IPS DF 4.7 (cell line): ENCODE measurements around the gene DRICH1.
"Not testable (repeated sequence)": the region's sequence is repeated elsewhere in the genome, so short reads cannot be mapped to it uniquely, and the experiment has no call there.

Experiments
- DNase-seq: peaks from one replicate; pipeline ENCODE4 v3.0.0-alpha.2; 2013; ENCODE audit warnings: low spot score; ENCODE audit errors: extremely low read depth

The DRICH1 gene

GRCh38 chr22:23598805-23599518, 33.2 kb downstream of the DRICH1 start:
- DNase-seq: no peak

GRCh38 chr22:23597576-23598268, 34.4 kb downstream of the DRICH1 start:
- not testable (repeated sequence) for DNase-seq

DNA sequence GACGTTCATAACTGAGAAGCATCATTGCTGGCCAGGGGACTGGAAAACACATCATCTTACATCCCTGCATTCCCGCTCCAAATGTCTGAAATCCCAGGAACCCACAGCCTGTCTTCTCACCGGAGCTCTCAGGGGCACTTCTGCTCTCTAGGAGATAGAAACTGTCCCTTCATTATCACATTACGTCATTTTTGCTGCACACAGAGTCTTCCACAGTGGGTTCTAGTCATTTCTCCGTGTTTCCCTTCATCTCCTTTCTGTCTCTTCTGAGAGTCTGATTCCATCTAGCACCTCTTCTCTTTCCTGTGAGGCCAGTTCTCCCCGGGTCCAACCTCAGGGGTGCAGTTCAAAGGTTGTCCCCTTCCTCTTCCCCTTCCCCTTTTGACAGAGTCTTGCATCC, 36.2 kb downstream of the DRICH1 start:
- not testable (repeated sequence) for DNase-seq

GRCh38 chr22:23591846-23592245, 40.3 kb downstream of the DRICH1 start:
- DNase-seq: no peak

GRCh38 chr22:23591201-23591791, 40.8 kb downstream of the DRICH1 start:
- DNase-seq: peak; percentile 56

DNA sequence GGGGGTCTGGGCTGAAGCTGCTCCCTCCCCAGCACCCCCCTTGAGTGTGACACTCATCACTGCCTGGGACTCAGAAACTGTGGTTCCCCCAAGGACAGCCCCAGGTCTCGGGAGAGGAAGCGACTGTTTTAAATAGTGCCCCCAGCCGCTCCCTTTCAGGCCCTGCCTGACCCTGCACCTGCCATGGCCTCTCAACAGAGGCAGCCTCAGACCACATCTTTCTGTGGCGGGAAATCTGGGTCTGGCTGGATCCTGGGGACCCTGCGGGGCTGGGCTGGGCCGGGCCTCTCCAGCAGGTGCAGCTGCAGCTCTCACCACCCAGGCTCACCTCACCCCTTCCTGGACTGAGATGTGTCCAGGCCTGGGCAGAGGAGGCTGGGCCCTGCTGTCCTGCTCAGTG, 48.3 kb downstream of the DRICH1 start:
- no peak for DNase-seq

DNA sequence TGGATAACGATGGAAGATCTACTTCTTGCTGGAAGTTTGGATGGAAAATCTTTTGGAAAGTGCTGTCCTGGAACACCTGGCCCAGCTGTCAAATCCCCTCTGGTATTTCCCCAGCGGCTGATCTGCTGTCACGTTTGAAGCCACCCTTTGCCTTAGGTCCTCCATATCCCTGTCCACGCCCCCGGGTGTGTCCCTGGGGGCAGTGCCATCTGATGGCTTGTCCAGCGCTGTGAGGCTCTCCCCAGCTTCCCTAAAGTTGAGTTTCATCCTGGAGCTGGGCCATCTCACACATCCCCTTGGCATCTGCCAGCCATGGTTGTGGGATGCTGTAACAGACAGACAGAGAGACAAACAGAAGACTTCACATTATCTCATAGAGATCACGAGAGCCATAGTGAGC, 49.0 kb downstream of the DRICH1 start:
- no peak for DNase-seq

DNA sequence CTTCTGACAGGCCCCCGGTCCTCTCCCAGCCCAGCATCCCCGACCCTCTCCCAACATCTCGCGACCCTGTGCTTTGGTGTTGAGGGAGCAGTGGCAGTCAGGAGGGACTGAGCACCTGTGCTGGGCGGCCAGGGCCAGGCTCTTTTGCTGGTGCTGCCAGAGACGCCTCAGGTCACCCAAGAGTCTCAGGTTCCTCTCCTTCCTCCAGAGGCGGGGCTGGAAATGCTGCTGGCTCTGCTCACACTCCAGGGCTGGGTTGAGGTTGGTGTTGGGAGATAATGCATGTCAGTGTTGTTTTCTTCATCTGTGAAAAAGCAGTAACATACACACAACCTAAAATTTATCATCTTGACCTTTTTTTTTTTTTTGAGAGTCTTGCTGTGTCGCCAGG, 50.9 kb downstream of the DRICH1 start:
- no peak for DNase-seq

GRCh38 chr22:23580576-23581259, 51.4 kb downstream of the DRICH1 start:
- DNase-seq: no peak

DNA sequence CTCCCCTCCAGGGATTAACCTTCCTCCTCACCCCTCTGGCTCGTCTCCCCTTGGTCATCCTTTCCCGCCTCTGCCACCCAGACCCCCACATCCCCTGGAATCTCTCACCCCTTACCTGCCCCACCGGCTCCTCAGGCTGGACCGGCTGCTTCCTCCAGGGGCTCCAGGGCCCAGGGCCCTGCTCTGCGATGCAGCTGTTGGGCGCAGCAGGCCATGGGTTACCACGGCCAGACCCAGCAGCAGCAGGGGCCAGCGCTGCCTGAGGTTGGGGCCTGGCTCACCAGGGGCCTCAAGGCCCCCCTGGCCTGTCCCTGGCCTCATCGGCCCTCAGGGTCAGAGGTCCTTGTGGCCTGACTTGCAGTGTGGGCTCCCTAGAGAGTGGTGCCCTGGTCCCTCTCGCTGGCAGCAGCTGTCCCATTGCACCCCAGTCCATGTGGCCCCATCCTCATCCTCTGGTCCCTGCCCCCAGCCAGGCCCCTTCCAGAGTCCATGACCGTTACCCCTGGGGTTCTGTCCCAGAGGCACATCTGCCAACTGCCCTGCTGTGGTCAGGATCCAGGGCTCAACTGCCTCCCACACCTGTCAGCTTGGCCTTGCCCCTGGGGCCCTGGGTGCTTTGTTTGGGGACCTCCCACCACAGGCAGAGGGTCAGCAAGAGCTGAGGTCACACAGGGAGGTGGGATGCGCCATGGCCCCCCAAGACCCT, 52.1 kb downstream of the DRICH1 start, which contains the start of gene IGLL1:
IGLL1 (minus strand) TSS at position 421 of the 706 bp plus-strand sequence; CDS start at position 321, 100 bp downstream.
- no peak for DNase-seq

DNA sequence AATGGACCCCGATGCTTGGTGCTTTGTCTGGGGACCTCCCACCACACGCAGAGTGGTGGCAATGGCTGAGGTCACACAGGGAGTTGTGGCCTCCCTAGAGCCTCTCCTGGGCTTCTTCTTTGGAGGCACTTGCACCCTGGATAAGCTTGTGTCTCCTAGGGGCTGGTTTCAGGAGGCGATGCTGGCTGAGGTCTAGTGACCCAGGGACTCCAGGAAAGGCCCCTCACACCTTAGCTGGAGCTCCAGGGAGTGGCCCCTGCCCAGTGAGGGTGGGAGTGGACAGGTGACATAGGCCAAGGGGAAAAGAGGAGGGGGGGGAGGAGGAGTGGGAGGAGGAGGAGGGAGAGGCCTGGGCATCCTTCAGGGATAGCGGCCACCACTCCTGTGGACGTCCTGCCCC, 52.8 kb downstream of the DRICH1 start:
- DNase-seq: no peak

DNA sequence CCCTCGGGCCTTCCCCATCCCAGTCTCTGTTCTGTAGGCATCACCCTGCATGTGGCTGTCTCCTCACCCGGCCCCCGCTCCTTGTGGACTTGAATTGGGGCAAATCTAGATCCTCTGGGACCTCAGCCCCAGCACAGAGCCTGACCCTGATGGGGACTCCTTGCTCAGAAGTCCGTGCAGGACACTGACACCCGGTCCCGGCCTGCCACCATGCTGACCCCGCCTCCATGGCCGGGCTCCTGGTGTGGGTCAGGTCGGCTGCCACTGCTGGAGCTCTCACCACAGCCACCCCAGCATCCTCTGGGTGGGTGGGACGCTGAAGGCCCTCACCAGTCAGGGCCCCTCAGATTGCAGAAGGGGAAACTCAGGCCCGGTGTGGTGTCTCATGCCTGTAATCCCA, 53.8 kb downstream of the DRICH1 start:
- DNase-seq: no peak

DNA sequence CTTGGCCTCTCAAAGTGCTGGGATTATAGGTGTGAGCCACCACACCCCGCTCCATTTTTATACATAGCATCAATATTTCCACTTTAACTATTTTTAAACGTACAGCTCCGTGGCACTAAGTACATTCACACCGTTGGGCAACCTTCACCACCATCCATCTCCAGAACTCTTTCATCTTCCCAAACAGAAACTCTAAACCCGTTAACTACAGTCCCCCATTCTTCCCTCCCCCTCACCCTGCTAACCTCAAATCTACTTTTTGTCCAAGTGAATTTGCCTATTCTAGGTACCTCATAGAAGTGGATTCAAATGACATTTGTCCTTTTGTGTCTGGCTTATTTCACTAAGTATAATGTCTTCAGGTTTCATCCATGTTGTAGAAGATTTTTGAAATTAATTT, 55.4 kb downstream of the DRICH1 start:
- no peak for DNase-seq

GRCh38 chr22:23575601-23576000, 56.5 kb downstream of the DRICH1 start:
- DNase-seq: no peak

GRCh38 chr22:23574877-23575276, 57.2 kb downstream of the DRICH1 start:
- DNase-seq: no peak

GRCh38 chr22:23574371-23574811, 57.7 kb downstream of the DRICH1 start:
- DNase-seq: no peak

GRCh38 chr22:23573701-23574235, 58.4 kb downstream of the DRICH1 start:
- not testable (repeated sequence) for DNase-seq

- not testable (repeated sequence) for DNase-seq
These were observed 59.0 kb downstream of the DRICH1 start for GRCh38 chr22:23573106-23573505.

DNA sequence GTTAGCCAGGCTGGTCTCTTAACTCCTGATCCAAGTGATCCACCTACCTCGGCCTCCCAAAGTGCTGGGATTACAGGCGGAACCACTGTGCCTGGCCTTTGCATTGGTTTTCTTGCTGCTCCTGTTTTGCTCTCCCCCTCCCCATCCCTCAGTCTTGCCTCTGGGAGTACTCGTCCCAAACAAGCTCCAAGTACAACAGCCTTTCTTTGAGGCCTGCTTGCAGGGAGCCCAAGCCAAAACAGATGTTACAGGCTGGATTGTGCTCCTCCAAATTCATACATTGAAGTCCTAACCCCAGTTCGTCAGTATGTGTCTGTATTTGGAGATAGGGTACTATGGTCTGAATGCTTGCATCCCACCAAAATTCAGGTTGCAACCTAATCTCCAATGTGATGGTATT, 60.6 kb downstream of the DRICH1 start:
- no peak for DNase-seq

- DNase-seq: no peak
These were observed 61.4 kb downstream of the DRICH1 start for GRCh38 chr22:23570681-23571080.

- no peak for DNase-seq
These were observed 62.4 kb downstream of the DRICH1 start for GRCh38 chr22:23569716-23570115.
